GDM1 (cell line): ENCODE results near the gene TNIK.
"Not testable (repeated sequence)": the region's sequence is repeated elsewhere in the genome, so short reads cannot be mapped to it uniquely, and the experiment has no call there.

ENCODE experiments used
- DNase-seq: peaks from one replicate; lab custom pipeline; 2025; lab: John Stamatoyannopoulos, UW

Gene TNIK

GRCh38 chr3:171256445-171257250, 203.6 kb downstream of the TNIK start:
- no peak for DNase-seq

- no peak for DNase-seq
These were observed 204.9 kb downstream of the TNIK start for GRCh38 chr3:171255236-171255806.

DNA sequence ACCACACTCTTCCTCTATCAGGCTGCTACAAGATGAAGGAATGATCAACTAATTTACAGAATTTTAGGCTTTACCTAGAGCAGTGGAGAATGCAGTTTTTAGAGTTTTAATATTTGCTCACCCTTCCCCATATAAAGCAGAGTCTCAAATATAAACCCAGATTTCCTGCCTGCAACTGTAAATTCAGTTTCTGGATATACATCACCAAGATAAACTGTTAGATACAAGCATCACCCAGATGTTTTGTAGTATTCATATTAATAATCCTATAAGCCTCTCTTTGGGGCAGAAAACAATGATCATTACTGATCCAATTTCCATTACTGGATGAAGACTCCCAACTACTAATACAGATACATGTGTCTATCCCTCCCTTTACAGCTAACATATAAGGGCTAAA, 205.9 kb downstream of the TNIK start:
- DNase-seq = no peak

DNA sequence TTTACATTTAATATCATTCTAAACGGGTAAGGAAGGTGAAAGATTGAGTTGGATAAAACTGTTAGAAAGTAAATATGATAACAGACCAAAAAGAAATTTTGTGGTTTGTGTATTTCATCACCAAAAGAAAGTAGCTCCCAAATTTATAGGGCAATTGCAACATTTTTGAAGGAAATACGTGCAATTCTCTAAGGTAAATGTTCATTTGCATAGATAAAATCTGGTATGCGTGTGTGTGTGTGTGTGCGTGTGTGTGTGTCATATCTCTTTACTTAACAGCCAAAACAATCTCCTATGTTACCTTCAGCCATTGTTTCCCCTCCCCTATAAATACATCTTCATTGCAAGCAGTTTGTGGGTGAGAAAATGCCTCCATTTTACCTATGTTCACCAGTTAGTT, 208.4 kb downstream of the TNIK start:
- no peak for DNase-seq

DNA sequence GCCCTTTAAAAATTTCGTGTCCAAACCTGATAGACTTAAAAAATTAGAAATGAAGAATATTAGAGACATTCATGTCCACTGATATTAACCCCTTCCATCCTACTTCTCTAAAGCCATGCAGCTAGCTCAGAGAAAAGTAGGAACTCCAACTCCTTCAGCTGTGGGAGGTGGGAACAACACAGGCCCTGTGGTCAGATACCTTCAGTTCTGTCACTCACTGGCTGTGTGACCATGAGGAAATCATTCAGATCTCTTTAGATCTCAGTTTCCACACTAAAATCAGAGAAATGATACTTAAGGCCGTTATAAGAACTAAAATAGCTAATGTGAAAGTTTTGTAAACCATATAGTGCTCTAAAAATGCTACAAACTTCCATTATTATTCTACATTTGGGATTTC, 209.8 kb downstream of the TNIK start:
- no peak for DNase-seq

DNA sequence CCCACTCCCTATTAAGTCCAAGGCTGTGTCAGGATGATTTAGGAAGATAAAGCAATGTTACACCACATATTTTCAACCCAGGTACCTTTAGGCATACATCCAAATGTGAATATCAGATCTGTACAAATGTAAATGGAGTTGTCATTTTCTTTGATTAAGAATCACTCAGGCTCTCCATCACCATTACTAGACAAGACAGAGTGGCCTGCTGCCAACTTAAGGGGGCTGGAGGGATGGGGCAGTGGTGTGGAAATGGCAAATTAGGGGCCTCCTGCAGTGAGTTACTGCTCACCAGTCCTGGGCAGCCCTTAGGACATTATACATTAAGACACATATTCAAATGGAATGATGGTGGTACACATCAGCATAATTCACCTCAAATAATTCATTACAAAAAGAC, 211.0 kb downstream of the TNIK start:
- DNase-seq = no peak

DNA sequence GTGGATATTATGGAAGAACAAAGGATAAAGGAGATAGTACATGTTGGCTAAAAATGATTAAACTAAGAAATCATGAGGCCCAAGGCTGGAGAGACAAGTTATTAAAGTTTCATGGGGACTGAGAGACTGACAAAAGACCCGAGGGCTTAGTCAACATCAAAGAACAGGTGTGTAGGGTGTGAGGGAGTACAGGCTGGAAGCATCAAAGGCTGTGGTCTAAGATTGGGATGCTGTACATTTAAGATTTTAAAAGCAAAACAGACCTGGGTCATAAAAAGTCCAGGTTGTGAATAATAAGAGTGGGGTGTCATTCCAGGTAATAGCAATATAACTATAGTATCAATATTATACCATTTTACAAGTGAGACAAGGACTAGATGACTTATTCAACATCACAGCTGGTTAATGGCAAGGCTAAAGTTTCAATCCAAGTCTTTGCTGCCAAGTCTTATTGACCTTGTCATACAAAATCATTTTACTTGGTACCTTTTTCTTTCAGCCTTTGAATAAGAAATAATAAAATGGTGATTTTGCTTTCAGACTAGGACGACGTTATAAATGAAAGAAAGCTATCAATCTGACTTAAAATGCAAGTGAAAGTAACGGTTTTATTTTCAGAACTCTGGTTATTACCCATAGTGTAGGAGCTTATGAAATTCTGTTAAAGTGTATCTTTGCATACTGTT, 211.6 kb downstream of the TNIK start:
- no peak for DNase-seq

DNA sequence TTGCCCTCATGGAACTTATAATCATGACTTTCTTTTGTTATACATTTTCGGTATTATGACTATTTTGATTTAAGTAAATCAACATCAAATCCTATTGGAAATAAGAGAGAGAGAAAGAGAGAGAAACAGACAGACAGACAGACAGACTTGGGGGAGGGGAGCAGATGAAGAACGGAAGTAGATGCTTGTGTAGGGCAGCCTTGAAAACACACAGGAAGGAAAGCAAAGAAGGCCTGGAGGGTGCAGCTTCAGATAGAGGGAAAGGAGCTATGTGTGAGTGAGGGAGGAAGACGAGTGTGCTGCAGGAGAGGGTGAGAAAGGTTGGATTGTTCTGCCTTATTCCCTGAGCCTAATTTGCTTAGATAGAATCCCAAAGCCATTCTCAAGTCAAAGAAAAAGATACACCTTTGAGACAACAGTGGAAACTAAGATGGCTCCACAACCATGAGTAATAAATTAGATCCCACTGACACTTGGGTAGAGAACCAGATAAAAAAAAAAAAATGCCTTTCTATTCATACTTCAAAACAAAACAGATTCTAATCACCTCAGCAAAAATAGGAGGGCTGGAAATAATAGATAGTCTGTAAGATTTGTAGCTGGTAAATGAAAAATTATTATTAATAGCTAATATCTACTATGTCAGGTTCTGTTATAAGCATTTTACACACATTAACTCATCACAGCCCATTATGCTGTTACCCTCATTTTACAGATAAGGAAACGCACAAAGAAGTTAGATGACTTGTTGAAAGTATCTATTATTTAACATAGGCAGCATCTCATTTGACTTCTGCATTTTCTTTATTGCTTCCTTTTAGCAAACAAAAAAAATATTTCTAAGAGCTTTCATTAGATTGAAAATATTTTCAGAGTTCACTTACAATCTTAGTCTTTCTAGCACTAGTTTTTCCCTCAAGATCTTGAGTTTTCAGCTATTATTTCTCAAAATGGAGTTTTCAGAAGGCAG, 214.1 kb downstream of the TNIK start:
- DNase-seq = no peak

DNA sequence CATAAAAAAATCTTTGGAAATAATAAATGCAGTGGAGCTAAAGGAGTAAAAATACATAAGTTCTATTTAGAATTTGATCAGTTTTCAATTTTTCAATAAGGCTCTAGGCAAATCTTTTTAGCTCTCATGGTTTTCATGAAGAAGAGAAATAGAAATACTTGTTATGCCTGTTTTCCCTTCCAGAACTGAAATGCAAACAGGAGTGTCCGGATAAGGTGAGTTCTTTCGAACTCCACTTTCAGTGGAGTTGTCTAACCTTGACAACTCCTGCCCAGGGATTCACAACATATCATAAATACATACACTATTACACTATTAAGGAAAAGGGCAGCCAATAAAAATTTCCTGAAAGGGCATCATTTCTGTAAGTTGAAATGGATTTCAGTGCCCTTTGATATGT, 217.3 kb downstream of the TNIK start:
- DNase-seq = no peak

DNA sequence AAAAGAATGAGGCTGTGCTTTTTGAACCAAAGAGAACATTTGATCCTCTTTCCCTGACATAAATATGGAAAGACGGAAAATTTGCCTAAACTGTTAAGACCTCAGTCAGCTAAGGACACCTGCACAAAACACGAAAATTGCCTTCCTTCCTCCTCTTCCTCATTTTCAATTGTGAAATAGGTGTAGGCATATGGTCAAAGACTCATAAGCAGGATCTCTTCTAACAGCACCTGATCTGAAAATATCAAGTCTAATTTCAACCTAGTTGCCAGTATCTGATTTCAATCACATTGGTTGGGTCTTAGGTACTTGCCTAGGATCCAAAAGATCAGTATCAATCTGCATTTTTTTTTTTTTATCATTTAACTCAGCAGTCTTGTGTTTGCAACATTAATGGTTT, 218.0 kb downstream of the TNIK start:
- DNase-seq = no peak

- DNase-seq = not testable (repeated sequence)
These were observed 218.6 kb downstream of the TNIK start for GRCh38 chr3:171241655-171242054.

GRCh38 chr3:171240504-171240835, 219.7 kb downstream of the TNIK start:
- no peak for DNase-seq

DNA sequence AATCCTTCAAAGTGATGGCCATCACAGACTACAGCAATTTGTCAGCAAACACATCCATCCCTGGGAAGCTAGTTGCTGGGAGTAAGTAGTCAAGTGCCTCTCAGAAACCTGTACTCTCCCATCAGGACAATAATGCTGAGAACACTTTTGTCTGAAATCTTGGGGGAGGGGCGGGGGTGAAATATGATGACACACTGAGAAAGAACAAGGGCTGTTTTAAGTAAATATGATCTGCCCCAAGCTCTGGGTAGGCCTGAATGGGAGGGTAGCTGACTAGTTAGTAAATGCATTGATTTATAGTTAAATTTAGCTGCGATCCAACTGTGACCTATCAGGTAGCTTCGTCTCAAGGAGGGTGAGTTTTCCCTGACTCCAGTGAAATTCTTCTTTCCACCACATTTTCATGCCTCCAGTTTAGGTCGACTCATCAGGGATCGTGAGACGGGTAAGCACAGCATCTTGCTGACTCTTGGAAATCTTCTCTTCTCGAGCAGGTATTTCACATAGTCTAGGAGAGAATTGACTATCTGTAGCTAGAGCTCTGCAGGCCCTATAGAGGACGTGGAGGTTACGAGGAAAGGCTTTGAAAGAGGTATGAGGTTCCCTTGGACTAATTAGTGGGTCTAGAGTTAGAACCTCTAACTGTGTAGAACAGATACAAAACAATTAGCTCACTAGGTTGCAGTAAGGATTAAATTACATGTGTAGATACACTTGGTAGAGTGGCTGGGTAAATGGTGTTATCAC, 220.3 kb downstream of the TNIK start:
- DNase-seq = no peak

GRCh38 chr3:171237009-171237385, 223.2 kb downstream of the TNIK start:
- no peak for DNase-seq

- no peak for DNase-seq
These were observed 223.8 kb downstream of the TNIK start for GRCh38 chr3:171236265-171237008.

DNA sequence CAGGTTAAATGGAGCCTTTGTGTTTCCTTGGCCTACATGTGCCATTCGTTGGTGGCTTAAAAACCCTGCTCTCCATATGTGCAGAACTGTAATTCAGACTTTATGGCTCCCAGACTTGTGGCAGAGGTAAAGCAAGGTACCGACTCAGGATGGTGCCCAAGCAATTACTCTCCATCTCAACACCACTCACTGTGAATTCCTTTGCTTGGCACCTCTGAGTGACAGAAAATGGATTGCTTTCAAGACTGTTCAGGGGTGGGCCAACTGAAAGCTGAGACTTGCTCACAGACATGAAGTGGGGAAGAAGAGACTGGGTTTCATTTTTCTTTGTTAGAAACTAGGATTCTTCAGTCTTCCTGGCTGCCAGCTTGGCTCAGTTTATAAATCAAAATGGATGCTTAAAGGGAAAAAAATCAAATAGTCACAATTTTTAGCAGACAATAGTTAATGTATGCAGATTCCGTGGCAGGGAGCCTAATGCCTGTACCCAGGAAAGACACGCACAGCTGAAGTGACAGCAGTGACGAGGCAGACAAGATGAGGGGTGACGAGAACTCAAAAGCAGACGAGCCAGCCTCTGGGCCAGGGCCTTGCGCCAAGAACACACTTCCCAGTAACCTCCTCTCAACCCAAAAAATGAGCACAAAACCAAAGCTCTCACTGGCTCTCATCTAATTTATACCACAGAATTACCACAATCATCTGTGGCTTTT, 225.8 kb downstream of the TNIK start:
- no peak for DNase-seq

- DNase-seq = no peak
These were observed 228.8 kb downstream of the TNIK start for GRCh38 chr3:171231361-171231760.

DNA sequence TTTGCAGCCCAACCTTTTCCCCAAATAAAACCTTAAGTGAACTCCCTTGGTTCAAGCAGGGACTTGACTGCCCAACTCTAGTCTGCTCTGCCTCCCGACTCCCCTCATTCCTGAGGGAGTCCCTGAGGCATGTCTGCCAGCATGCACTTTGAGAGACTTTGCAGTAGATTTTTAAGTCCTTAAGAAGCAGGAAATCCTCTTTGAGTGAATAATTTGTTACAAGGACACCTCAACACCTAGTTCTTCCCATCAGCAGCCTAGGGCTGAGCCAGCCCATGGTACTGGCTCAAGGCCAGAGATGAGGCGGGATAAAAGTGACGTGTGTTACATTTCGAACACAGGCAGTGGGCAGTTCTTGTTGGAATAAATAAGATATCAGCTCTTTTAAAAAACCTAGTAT, 229.3 kb downstream of the TNIK start:
- DNase-seq = no peak

- no peak for DNase-seq
These were observed 231.0 kb downstream of the TNIK start for GRCh38 chr3:171229173-171229572.

DNA sequence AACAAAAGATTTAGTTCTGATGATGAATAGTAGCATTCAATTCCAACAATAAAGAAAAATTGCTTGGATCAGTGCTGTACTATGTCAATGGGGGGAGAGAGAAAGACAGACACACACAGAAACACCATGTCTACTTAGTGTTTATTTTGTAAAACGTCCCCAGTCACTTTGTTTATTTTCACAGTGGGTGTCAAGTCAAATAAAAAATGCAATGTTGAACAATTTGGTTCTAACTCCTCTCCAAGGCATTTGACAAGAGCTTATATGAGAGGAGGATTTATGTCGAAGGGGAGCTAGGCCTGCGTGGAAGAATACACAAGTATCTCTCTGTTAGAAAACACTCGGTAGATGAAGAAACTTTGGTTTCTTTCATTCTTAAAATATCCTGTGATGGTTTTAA, 232.0 kb downstream of the TNIK start:
- DNase-seq = no peak
